HepG2 (cell line): ENCODE measurements around the gene DCTN2. TPM values are rescaled to one million over a fixed set of nuclear protein-coding genes. Genes with fewer than 3 reads are reported as not detected.

Experiments used
- ATAC-seq: fragments of 200-7000 bp; cut with Tn5 transposase; 3 replicates; pipeline ENCODE4 v1.9.1; 2020; ENCODE audit warnings: mild to moderate bottlenecking, moderate library complexity
- BruUV-seq: library from RNA; stranded (reverse); fragments of 400-500 nt; replicated peaks from 2 replicates; lab custom pipeline; 2021; lab: Mats Ljungman, UMichigan
- CTCF ChIA-PET: fragments of 300-600 bp; formaldehyde crosslinking; extraction: SDS; loops from one replicate; lab custom pipeline; 2021; ENCODE audit warnings: low total read pairs, inconsistent platforms, low intra/inter-chr PET ratio; lab: Yijun Ruan, JAX
- POLR2A ChIA-PET: fragments of 350-600 bp; sonication (Branson Sonifier 250); formaldehyde crosslinking; loops from one replicate; lab custom pipeline; 2020; ENCODE audit warnings: antibody characterized with exemption, inconsistent platforms; lab: Yijun Ruan, JAX
- DNase-seq: peaks from one replicate; pipeline ENCODE4 v3.0.0-alpha.2; 2015; ENCODE audit warnings: low spot score
- FAIRE-seq: peaks from 3 replicates; lab custom pipeline; 2011; peaks lifted over from hg19 to GRCh38; lab: Jason Lieb, UNC
- H2AFZ ChIP-seq: one replicate; pipeline ENCODE4 v1.6.1; 2011; ENCODE audit warnings: low read length, inconsistent platforms
- H3K27ac ChIP-seq: fragments of 300-600 bp; 3 replicates; pipeline ENCODE4 v1.8.0; 2011; ENCODE audit warnings: mixed run types, mild to moderate bottlenecking, mixed read lengths, low read length, inconsistent platforms; ENCODE audit not compliant: insufficient read depth; ENCODE audit errors: extremely low read length
- H3K27me3 ChIP-seq, 2 experiments: fragments of 200-600 bp in 1 of 2; 2 replicates in 1 of 2; 3 replicates in 1 of 2; pipeline versions ENCODE4 v1.6.0 to v1.8.0; 2011; ENCODE audit warnings: low read length in 2 of 2, mild to moderate bottlenecking in 2 of 2, moderate library complexity in 2 of 2, inconsistent platforms in 1 of 2; ENCODE audit not compliant: insufficient read depth in 2 of 2, control insufficient read depth in 1 of 2
- H3K36me3 ChIP-seq, 2 experiments: fragments of 200-600 bp in 1 of 2; replicated peaks in 1 of 2; 2 replicates in 1 of 2; 3 replicates in 1 of 2; pipeline versions ENCODE4 v1.5.1 to v1.8.0; 2011; ENCODE audit warnings: low read length in 2 of 2, inconsistent platforms in 1 of 2; ENCODE audit not compliant: insufficient read depth in 2 of 2, control insufficient read depth in 1 of 2
- H3K4me1 ChIP-seq: 2 replicates; pipeline ENCODE4 v1.5.1; 2012; ENCODE audit warnings: low read length, inconsistent platforms; ENCODE audit not compliant: insufficient read depth
- H3K4me2 ChIP-seq: 2 replicates; pipeline ENCODE4 v1.6.0; 2011; ENCODE audit warnings: low read depth, low read length, inconsistent platforms
- H3K4me3 ChIP-seq, 3 experiments: fragments of 200-600 bp in 1 of 3; sonication (generic), shearing (Covaris generic) in 1 of 3; replicated peaks in 1 of 3; 2 replicates each; pipeline ENCODE4 v1.5.1; 2011 to 2016; ENCODE audit warnings: low read length in 3 of 3, inconsistent platforms in 2 of 3, low read depth in 2 of 3, mild to moderate bottlenecking in 2 of 3, control low read depth in 1 of 3, mixed read lengths in 1 of 3; ENCODE audit not compliant: insufficient read depth in 1 of 3
- H3K79me2 ChIP-seq: one replicate; pipeline ENCODE4 v1.6.1; 2011; ENCODE audit warnings: low read length, inconsistent platforms; ENCODE audit not compliant: insufficient read depth
- H3K9ac ChIP-seq: 2 replicates; pipeline ENCODE4 v1.6.0; 2011; ENCODE audit warnings: mild to moderate bottlenecking, low read depth, low read length, inconsistent platforms; ENCODE audit not compliant: insufficient read depth
- H3K9me3 ChIP-seq: 2 replicates; pipeline ENCODE4 v1.5.1; 2012; ENCODE audit warnings: mild to moderate bottlenecking, low read length
- H4K20me1 ChIP-seq: 2 replicates; pipeline ENCODE4 v1.6.0; 2011; ENCODE audit warnings: inconsistent platforms, mild to moderate bottlenecking, low read length, moderate library complexity; ENCODE audit not compliant: insufficient read depth
- AGO1 ChIP-seq: fragments of 200-400 bp; formaldehyde crosslinking; IDR thresholded peaks from 2 replicates; pipeline ENCODE4 v1.6.1; 2017; ENCODE audit warnings: mild to moderate bottlenecking, low read depth, low read length, moderate library complexity; ENCODE audit not compliant: poor library complexity, severe bottlenecking
- ARID3A ChIP-seq: IDR thresholded peaks from 2 replicates; pipeline ENCODE4 v1.6.1; 2012; ENCODE audit warnings: low read depth, low read length, improper control_type of control experiment
- ATF4 ChIP-seq, 2 experiments: fragments of 450-650 bp in 1 of 2; sonication (generic) in 1 of 2; formaldehyde crosslinking; IDR thresholded peaks; 2 replicates each; pipeline versions ENCODE4 v1.5.0 to v1.8.0; 2020 to 2022; ENCODE audit warnings: mild to moderate bottlenecking in 1 of 2, missing genetic modification reagents in 1 of 2
- CEBPB ChIP-seq: IDR thresholded peaks from 2 replicates; pipeline ENCODE4 v1.6.1; 2011; ENCODE audit warnings: low read depth, low read length, improper control_type of control experiment, borderline replicate concordance
- HOXA5 ChIP-seq: sonication (generic); formaldehyde crosslinking; IDR thresholded peaks from 2 replicates; pipeline ENCODE4 v1.4.0; 2020; ENCODE audit warnings: missing genetic modification reagents
- IRF2 ChIP-seq: IDR thresholded peaks from 2 replicates; pipeline ENCODE4 v1.6.1; 2018; ENCODE audit warnings: missing genetic modification reagents, missing compliant biosample characterization
- MIER3 ChIP-seq: IDR thresholded peaks from 2 replicates; pipeline ENCODE4 v1.6.1; 2016; ENCODE audit warnings: missing compliant biosample characterization, borderline replicate concordance
- MYPOP ChIP-seq: sonication (generic); formaldehyde crosslinking; IDR thresholded peaks from 2 replicates; pipeline ENCODE4 v1.8.1; 2023; ENCODE audit warnings: mild to moderate bottlenecking, moderate library complexity, missing genetic modification reagents
- PHF20 ChIP-seq: sonication (generic); formaldehyde crosslinking; IDR thresholded peaks from 2 replicates; pipeline ENCODE4 v1.5.0; 2020; ENCODE audit warnings: mild to moderate bottlenecking, missing genetic modification reagents
- POLR2G ChIP-seq: fragments of 200-400 bp; formaldehyde crosslinking; IDR thresholded peaks from 2 replicates; pipeline ENCODE4 v1.6.1; 2018; ENCODE audit warnings: mild to moderate bottlenecking, low read depth, low read length, moderate library complexity
- TAF1 ChIP-seq: sonication (generic); formaldehyde crosslinking; IDR thresholded peaks from 2 replicates; pipeline ENCODE4 v1.4.0; 2020; ENCODE audit warnings: missing genetic modification reagents
- ZC3H13 ChIP-seq: sonication (generic); formaldehyde crosslinking; IDR thresholded peaks from 2 replicates; pipeline ENCODE4 v1.8.1; 2023; ENCODE audit warnings: mild to moderate bottlenecking, missing genetic modification reagents, moderate library complexity
- ZNF263 ChIP-seq: sonication (generic); formaldehyde crosslinking; IDR thresholded peaks from 2 replicates; pipeline ENCODE4 v1.4.0; 2020; ENCODE audit warnings: missing genetic modification reagents
- ZNF543 ChIP-seq: sonication (generic); formaldehyde crosslinking; IDR thresholded peaks from 2 replicates; pipeline ENCODE4 v1.4.0; 2020; ENCODE audit warnings: mild to moderate bottlenecking, missing genetic modification reagents
- ZNF567 ChIP-seq: sonication (generic); formaldehyde crosslinking; IDR thresholded peaks from 2 replicates; pipeline ENCODE4 v1.8.1; 2023; ENCODE audit warnings: mild to moderate bottlenecking, missing genetic modification reagents, borderline replicate concordance
- ZNF670 ChIP-seq: sonication (generic); formaldehyde crosslinking; IDR thresholded peaks from 2 replicates; pipeline ENCODE4 v1.8.0; 2022; ENCODE audit warnings: mild to moderate bottlenecking, missing genetic modification reagents, borderline replicate concordance
- ZNF7 ChIP-seq: IDR thresholded peaks from 2 replicates; pipeline ENCODE4 v1.6.1; 2016; ENCODE audit warnings: missing biosample characterization, missing genetic modification reagents
- WGBS: methylation state at CpG from one replicate; pipeline ENCODE4 v1.1.6; 2017; ENCODE audit warnings: low lambda C conversion rate; 5-methylcytosine and 5-hydroxymethylcytosine counted together
- in situ Hi-C: cut with HindIII; loops from 2 replicates; pipeline ENCODE4 v1.10.0; 2017; ENCODE audit warnings: low pct_unique_long_range_greater_than_20kb; ENCODE audit not compliant: extremely low pct_ligation_motif_present
- intact Hi-C: fragments of 100-400 bp; cut with micrococcal nuclease; formaldehyde crosslinking; loops from one replicate; pipeline ENCODE4 v1.10.0; 2022; ENCODE audit not compliant: unreplicated experiment
- polyA plus RNA-seq, 8 experiments: library from polyadenylated mRNA; depleted of rRNA in 3 of 8; stranded (reverse) in 7 of 8; unstranded in 1 of 8; fragments of >200 nt; fragmentation: Illumina TruSeq in 4 of 8; extraction: Trizol in 4 of 8; gene quantifications; 2 replicates each; pipeline versions ENCODE4 v1.2.1 to v1.2.3, GENCODE V29; 2011 to 2016; ENCODE audit warnings: low read depth in 4 of 8, missing spikeins in 1 of 8, mixed read lengths in 1 of 8; ENCODE audit not compliant: insufficient read depth in 1 of 8
- total RNA-seq, 5 experiments: library from RNA; depleted of rRNA; stranded (reverse); fragments of >200 nt; fragmentation: Illumina TruSeq; extraction: Trizol; gene quantifications; 2 replicates each; pipeline ENCODE4 v1.2.3, GENCODE V29; 2016; ENCODE audit warnings: low read depth in 1 of 5
- TF ChIP-seq, protein P1 (sequence below): sonication (generic); formaldehyde crosslinking; IDR thresholded peaks from 2 replicates; pipeline ENCODE4 v1.8.1; 2023; ENCODE audit warnings: missing genetic modification reagents, mild to moderate bottlenecking, borderline replicate concordance

DCTN2 gene
- total and polyA plus RNA-seq, 2 of the 13 experiments (the other 11 are each of a cell fraction or from before 2014, with no cell fraction given) = 72.0 to 77.4 TPM

DNA sequence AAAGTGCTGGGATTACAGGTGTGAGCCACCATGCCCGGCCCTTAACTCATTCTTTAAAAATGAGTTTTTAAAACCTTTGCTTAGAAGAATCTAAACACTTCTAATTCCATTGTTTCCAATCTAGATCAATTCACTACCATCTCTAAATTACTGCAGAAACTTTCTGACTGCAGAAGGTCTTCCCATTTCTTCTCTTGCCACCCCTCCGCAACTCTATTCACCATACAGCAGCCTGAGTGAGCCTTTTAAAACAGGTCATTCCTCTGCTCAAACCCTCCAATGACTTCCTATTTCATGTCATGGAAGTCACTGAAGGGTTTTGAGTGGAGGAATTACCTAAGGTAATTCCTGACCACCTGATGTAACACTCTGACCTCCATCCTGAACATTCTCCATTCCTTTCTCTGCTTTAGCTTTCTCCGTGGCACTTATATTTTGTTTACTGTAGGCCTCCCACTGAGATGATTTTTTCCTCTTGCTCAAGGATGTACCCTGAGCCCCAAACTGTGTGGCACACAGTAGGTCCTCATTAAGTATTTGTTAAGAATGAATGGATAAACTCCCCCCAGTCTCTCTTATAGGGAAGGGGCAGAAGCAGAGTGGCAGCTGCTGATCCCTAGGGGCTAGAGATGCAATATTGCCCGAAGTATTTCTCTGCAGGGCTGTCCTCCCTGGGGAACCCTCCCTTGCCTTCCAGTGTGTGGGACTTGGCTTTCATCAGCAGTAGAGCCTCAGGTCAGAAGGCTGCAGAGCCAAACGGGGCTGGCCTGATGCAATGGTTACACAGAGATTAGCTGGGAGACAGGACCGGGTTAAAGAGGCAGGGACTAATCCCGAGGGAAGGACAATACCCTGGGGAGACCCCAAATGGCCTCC lies 27.8 kb downstream of the DCTN2 start:
- ChIA-PET POLR2A (interaction anchor here (0.7 to 7.8 kb wide), 22 partner anchors 9 to 289 kb away, joined by 3 to 90 read pairs (median 8); partner anchors contain the start of genes ARHGEF25, DCTN2, GLI1 and INHBE), CTCF (no interaction called here)
- in situ Hi-C loops = no loop called here
- DNase-seq (peak; percentile 60), FAIRE-seq (peak; percentile 42), ATAC-seq (peak; percentile 16)
- WGBS = 23% methylated on average over 5 of the region's 7 CpGs
- Histone ChIP-seq H2AFZ (no peak overlapping the region), H3K4me2 (peak overlapping the region; percentile 85), H3K4me3 (peak overlapping the region; percentile 70 to 99 (median 97)), H4K20me1 (peaks cover 35% of the 10 kb centered on the region), H3K27me3 (no peaks in the 10 kb centered on the region; a peak in 1 of 5 replicates), H3K9ac (peak overlapping the region; percentile 100), H3K4me1 (peaks cover 37% of the 10 kb centered on the region), H3K27ac (peak overlapping the region; percentile 97), H3K79me2 (peaks cover 36% of the 10 kb centered on the region), H3K9me3 (no peaks in the 10 kb centered on the region), H3K36me3 (peaks cover 17 to 35% of the 10 kb centered on the region in 2 experiments)
- BruUV-seq = no TSS peak
- intact Hi-C loops = no loop called here
- TF ChIP-seq ZNF567 (CRISPR knock-in tag) = no peak
- TF ChIP-seq CEBPB = peak; percentile 23; the same call in 1 of the 2 replicates
- peak; percentile 39 to 88; a peak in 2 of 4 replicates for TF ChIP-seq ATF4 (CRISPR knock-in tag; IDR thresholded peaks at IDR 0.05)
- 0 out of 2 replicates have a peak, but pooled peaks have one; percentile 30 for TF ChIP-seq ZNF543 (CRISPR knock-in tag)
- TF ChIP-seq HOXA5 (CRISPR knock-in tag) = no peak
- TF ChIP-seq, protein P1, sequence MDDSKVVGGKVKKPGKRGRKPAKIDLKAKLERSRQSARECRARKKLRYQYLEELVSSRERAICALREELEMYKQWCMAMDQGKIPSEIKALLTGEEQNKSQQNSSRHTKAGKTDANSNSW (CRISPR knock-in tag) = no peak
- 0 out of 2 replicates have a peak, but pooled peaks have one; percentile 11 for TF ChIP-seq TAF1 (CRISPR knock-in tag)
- no peak for TF ChIP-seq ZNF7 (CRISPR knock-in tag)
- TF ChIP-seq ARID3A = no peak
- no peak for TF ChIP-seq AGO1
- no peak for TF ChIP-seq MIER3 (CRISPR knock-in tag)
- 0 out of 2 replicates have a peak, but pooled peaks have one; percentile 23 for TF ChIP-seq ZNF263
- TF ChIP-seq ZNF670 (CRISPR knock-in tag) = 0 out of 2 replicates have a peak, but pooled peaks have one; percentile 54
- TF ChIP-seq ZC3H13 (CRISPR knock-in tag) = no peak
- TF ChIP-seq IRF2 (CRISPR knock-in tag) = no peak
- TF ChIP-seq POLR2G = peak; percentile 7; the same call in 1 of the 2 replicates
- 0 out of 2 replicates have a peak, but pooled peaks have one; percentile 5 for TF ChIP-seq PHF20 (CRISPR knock-in tag)
- 0 out of 2 replicates have a peak, but pooled peaks have one; percentile 46 for TF ChIP-seq MYPOP
